Psoas muscle (tissue), 8 donors: ENCODE results near the gene MMS22L. TPM values are rescaled to one million over a fixed set of nuclear protein-coding genes. Genes with fewer than 3 reads are reported as not detected.

Experiments used
- ATAC-seq, 4 donors: fragments of 200-7000 bp; cut with Tn5 transposase; one replicate each; pipeline ENCODE4 v1.9.1; 2020; ENCODE audit warnings: moderate library complexity in 3 of 4, mild to moderate bottlenecking in 2 of 4
- DNase-seq, 2 donors: peaks; one replicate each; pipeline ENCODE4 v3.0.0-alpha.2; 2020
- H3K27ac ChIP-seq: fragments of 200-600 bp; one replicate; pipeline ENCODE4 v1.8.0; 2022
- H3K27me3 ChIP-seq, 3 donors: fragments of 200-600 bp in 1 of 3; one replicate each; pipeline versions ENCODE4 v1.6.1 to v1.8.0; 2013 to 2022; ENCODE audit warnings: low read length in 2 of 3, mild to moderate bottlenecking in 2 of 3, moderate library complexity in 1 of 3; ENCODE audit not compliant: insufficient read depth in 3 of 3
- H3K36me3 ChIP-seq, 2 donors: fragments of 200-600 bp in 1 of 2; one replicate each; pipeline versions ENCODE4 v1.6.1 to v1.8.0; 2013 to 2022; ENCODE audit warnings: low read depth in 1 of 2, mild to moderate bottlenecking in 1 of 2, moderate library complexity in 1 of 2; ENCODE audit not compliant: insufficient read depth in 1 of 2
- H3K4me1 ChIP-seq: fragments of 200-600 bp; one replicate; pipeline ENCODE4 v1.8.0; 2022
- H3K4me3 ChIP-seq: fragments of 200-600 bp; one replicate; pipeline ENCODE4 v1.8.0; 2022; ENCODE audit warnings: mild to moderate bottlenecking
- H3K9me3 ChIP-seq: fragments of 200-600 bp; one replicate; pipeline ENCODE4 v1.8.0; 2022
- WGBS, 3 donors: extraction: QIAGEN DNeasy Blood & Tissue Kit; methylation state at CpG; one replicate each; pipeline versions ENCODE4 v1.1.6 to v1.1.7; 2013; 5-methylcytosine and 5-hydroxymethylcytosine counted together
- intact Hi-C, 2 donors: fragments of 100-400 bp; cut with DNase I; formaldehyde crosslinking; loops; one replicate each; pipeline versions ENCODE4 v1.11.0 to v1.14.2; 2022
- polyA plus RNA-seq, 3 donors: library from polyadenylated mRNA; stranded (reverse); fragments of 200-250 nt; gene quantifications; one replicate each; pipeline ENCODE4 v1.2.3, GENCODE V29; 2013
- total RNA-seq, 4 donors: library from RNA; stranded (reverse); fragmentation: NEBNext Ultra II Directional in 2 of 4; extraction: Animal tissue kit (Norgen Biotek cat#: 25700) in 2 of 4; gene quantifications; one replicate each; pipeline versions ENCODE4 v1.2.1 to v1.2.4, GENCODE V29; 2021 to 2023
- TF ChIP-seq, protein P1 (sequence below): fragments of 200-600 bp; IDR thresholded peaks from one replicate; pipeline ENCODE4 v1.8.0; 2022; ENCODE audit warnings: antibody characterized with exemption
- donor health status: healthy with polysubstance abuse.
- donor health status: DM: no; HTN: no; CAD: no; lungs with moderate emphysema.
- donor health status: Bipolar disorder and iron deficiency.
- donor health status: healthy.
- donor health status: DM: yes; HTN: yes; CAD: no.
- donor health status: DM: no; HTN: no; CAD: no.
- donor health status: DM: no; HTN: no; CAD: no.
- donor health status: DM: yes; HTN: yes; CAD: no.

The MMS22L gene
- total and polyA plus RNA-seq, 7 donors = 0.31 to 1.6 (median 1.1) TPM

DNA sequence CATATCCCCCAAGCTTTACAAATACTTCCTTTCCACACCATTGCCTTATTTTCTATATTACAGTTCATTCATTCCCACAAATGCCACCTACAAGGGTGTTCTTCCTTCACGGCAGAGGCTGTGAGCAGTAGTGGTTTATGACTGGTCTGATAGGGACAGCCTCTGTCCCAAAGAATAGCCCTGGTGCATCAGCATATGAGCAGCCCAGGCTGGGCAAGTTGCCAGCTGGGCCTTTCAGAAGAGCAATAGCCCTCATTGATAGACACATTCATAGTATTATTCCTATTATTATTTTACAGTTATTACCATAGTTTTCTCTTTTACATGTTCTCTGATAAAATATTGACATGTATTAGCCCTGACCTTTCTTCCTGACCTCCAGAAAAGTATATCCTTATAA lies 149.9 kb downstream of the MMS22L start:
- no peak for DNase-seq
- Histone ChIP-seq H3K4me1 (no peaks in the 10 kb centered on the region), H3K27me3 (no peaks in the 10 kb centered on the region), H3K36me3 (no peaks in the 10 kb centered on the region), H3K9me3 (no peaks in the 10 kb centered on the region), H3K27ac (no peak overlapping the region), H3K4me3 (no peak overlapping the region)
- intact Hi-C loops = no loop called here
- WGBS, 3 donors = 41 to 61% (median 43%) methylated on average over 1 of the region's 1 CpG
- ATAC-seq = no peak
- TF ChIP-seq, protein P1, sequence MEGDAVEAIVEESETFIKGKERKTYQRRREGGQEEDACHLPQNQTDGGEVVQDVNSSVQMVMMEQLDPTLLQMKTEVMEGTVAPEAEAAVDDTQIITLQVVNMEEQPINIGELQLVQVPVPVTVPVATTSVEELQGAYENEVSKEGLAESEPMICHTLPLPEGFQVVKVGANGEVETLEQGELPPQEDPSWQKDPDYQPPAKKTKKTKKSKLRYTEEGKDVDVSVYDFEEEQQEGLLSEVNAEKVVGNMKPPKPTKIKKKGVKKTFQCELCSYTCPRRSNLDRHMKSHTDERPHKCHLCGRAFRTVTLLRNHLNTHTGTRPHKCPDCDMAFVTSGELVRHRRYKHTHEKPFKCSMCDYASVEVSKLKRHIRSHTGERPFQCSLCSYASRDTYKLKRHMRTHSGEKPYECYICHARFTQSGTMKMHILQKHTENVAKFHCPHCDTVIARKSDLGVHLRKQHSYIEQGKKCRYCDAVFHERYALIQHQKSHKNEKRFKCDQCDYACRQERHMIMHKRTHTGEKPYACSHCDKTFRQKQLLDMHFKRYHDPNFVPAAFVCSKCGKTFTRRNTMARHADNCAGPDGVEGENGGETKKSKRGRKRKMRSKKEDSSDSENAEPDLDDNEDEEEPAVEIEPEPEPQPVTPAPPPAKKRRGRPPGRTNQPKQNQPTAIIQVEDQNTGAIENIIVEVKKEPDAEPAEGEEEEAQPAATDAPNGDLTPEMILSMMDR = no peak

DNA sequence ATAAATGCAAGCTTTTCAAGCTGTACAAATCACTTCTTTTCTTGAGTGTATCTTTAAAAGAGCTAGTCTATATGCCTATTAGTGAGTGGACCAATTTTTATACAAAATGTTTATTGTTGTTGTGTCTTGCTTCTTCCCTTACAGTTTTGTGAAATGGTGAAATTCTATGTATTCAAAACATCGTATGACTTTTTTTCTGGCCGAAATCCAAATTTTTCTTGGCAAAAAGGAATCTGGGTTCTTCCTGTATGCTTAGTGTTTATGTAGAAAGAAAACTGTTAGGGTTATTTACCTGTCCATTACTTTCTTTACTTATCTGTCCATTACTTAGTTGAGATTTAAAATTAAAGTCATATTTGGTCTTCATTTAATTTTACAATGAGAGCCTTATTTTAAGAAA lies 153.9 kb downstream of the MMS22L start:
- DNase-seq = no peak
- intact Hi-C loops = no loop called here
- no peaks in the 10 kb centered on the region for H3K27me3 ChIP-seq
- no peak for ATAC-seq
- 37 to 43% (median 37%) methylated on average over 2 of the region's 2 CpGs for WGBS, 3 donors
- H3K36me3 ChIP-seq = no peaks in the 10 kb centered on the region
- H3K4me1 ChIP-seq = no peaks in the 10 kb centered on the region
- no peak overlapping the region for H3K27ac ChIP-seq
- H3K4me3 ChIP-seq = no peak overlapping the region
- no peaks in the 10 kb centered on the region for H3K9me3 ChIP-seq
- TF ChIP-seq, protein P1 = no peak

DNA sequence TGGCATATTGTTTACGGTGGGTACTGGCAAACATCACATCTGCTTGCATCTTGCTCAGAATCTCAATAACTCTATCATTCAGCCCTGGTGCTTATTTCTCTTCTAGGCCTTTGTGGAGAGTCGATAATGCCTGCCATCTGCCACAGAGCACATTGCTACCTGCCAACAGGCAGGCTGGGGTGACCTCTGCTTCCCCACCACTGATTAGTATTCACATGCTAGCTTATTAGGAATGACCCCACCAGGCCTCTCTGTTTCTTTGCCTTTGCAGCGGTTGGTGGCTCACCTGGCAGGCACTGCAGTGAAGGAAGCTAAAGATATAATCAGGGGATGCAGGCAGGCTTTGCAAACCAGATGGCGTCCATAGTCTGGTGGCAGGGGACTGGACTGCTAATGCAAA lies 154.5 kb downstream of the MMS22L start:
- no peak for DNase-seq
- Histone ChIP-seq H3K27ac (no peak overlapping the region), H3K4me3 (no peak overlapping the region), H3K36me3 (no peaks in the 10 kb centered on the region), H3K27me3 (no peaks in the 10 kb centered on the region), H3K4me1 (no peaks in the 10 kb centered on the region), H3K9me3 (no peaks in the 10 kb centered on the region)
- intact Hi-C loops = no loop called here
- WGBS, 3 donors = 66 to 85% (median 68%) methylated on average over 4 of the region's 4 CpGs
- TF ChIP-seq, protein P1 = no peak
- ATAC-seq = no peak

DNA sequence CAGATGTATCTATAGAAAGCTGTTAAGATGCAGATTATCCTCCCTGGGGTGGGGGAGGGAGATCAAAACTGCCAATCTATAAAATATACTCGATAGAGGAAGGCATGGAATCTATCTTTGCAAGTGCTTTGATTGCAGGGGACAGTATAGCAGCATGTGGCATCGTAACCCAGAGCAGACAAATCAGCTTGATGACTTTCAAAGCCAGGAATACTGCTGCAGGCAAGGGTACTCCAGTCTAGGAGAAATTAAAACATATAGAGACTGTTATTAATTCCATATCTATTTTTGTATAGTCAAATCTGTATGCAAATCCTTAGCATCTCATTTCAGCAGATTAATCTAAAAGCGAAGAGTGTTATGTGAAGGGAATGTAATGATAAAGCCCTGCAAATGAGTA lies 159.4 kb downstream of the MMS22L start:
- H3K27me3 ChIP-seq = peaks cover 0 to 3% (median 0%) of the 10 kb centered on the region in 3 donors
- intact Hi-C loops = no loop called here
- DNase-seq (no peak), ATAC-seq (no peak)
- 47 to 56% (median 52%) methylated on average over 3 of the region's 3 CpGs for WGBS, 3 donors
- TF ChIP-seq, protein P1 = no peak
- no peaks in the 10 kb centered on the region for H3K4me1 ChIP-seq
- H3K9me3 ChIP-seq = peaks cover 3% of the 10 kb centered on the region
- H3K27ac ChIP-seq = no peak overlapping the region
- H3K4me3 ChIP-seq = no peak overlapping the region
- H3K36me3 ChIP-seq = no peaks in the 10 kb centered on the region

DNA sequence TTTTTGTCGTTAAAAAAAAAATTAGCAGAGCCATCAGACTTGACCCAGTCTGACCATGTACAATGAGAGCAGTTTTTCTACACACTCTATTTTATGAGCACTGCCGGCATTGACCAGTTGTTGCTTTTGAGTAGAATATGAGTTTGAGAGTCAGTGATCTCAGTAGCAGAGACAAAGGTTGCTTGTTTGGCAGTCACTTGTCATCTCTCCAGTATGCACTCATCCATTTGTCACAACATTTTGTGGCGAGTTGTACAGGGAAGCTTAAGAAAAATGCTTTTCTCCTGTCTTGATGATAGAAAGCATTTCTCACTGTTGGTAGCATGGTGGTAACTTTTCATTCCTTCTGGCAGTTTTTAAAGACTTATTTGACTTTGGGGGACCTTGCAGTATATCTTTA lies 159.9 kb downstream of the MMS22L start:
- 40 to 61% (median 51%) methylated on average over 3 of the region's 3 CpGs for WGBS, 3 donors
- Histone ChIP-seq H3K9me3 (peaks cover 3% of the 10 kb centered on the region), H3K4me1 (no peaks in the 10 kb centered on the region), H3K36me3 (no peaks in the 10 kb centered on the region), H3K27ac (no peak overlapping the region), H3K27me3 (peaks cover 0 to 3% (median 0%) of the 10 kb centered on the region in 3 donors), H3K4me3 (no peak overlapping the region)
- DNase-seq = no peak
- intact Hi-C loops = no loop called here
- TF ChIP-seq, protein P1 = no peak
- no peak for ATAC-seq
